K562 (cell line): ENCODE data around the gene SH3BP5L. TPM values are rescaled to one million over a fixed set of nuclear protein-coding genes. Genes with fewer than 3 reads are reported as not detected.
A peak's percentile ranks its signal among the peaks of the same experiment; 100 is the strongest.

Experiments
- CBFB ChIP-seq: sonication (generic); formaldehyde crosslinking; IDR thresholded peaks from 2 replicates; pipeline ENCODE4 v1.4.0; 2020; ENCODE audit warnings: mild to moderate bottlenecking, missing genetic modification reagents
- CCNT2 ChIP-seq: IDR thresholded peaks from 2 replicates; pipeline ENCODE4 v1.6.1; 2011; ENCODE audit warnings: borderline replicate concordance, low read depth, mild to moderate bottlenecking, moderate library complexity, mixed read lengths, low read length; ENCODE audit not compliant: insufficient read length; ENCODE audit errors: extremely low read depth
- ELF2 ChIP-seq: fragments of 250-450 bp; sonication (Bioruptor Pico); IDR thresholded peaks from 2 replicates; pipeline ENCODE4 v1.5.0; 2021; ENCODE audit warnings: mild to moderate bottlenecking
- EWSR1 ChIP-seq: fragments of 450-650 bp; IDR thresholded peaks from 2 replicates; pipeline ENCODE4 v1.6.1; 2018; ENCODE audit warnings: borderline replicate concordance, mild to moderate bottlenecking, low read depth, moderate library complexity; ENCODE audit not compliant: partially characterized antibody
- FOXJ3 ChIP-seq: sonication (generic); formaldehyde crosslinking; IDR thresholded peaks from 2 replicates; pipeline ENCODE4 v1.4.0; 2020; ENCODE audit warnings: mild to moderate bottlenecking, missing genetic modification reagents
- KAT8 ChIP-seq: fragments of 450-650 bp; IDR thresholded peaks from 2 replicates; pipeline ENCODE4 v1.6.1; 2016; ENCODE audit warnings: low read depth, mild to moderate bottlenecking
- MEIS2 ChIP-seq: fragments of 450-650 bp; IDR thresholded peaks from 2 replicates; pipeline ENCODE4 v1.6.1; 2014; ENCODE audit warnings: mild to moderate bottlenecking; ENCODE audit not compliant: partially characterized antibody
- RCOR1 ChIP-seq, 2 experiments: IDR thresholded peaks; 2 replicates each; pipeline ENCODE4 v1.6.1; 2012; ENCODE audit warnings: low read depth in 2 of 2, low read length in 2 of 2, borderline replicate concordance in 1 of 2, improper control_type of control experiment in 1 of 2
- SAP30 ChIP-seq: fragments of 200-600 bp; sonication (generic); IDR thresholded peaks from 2 replicates; pipeline ENCODE4 v1.6.1; 2012; ENCODE audit warnings: borderline replicate concordance, low read depth, mild to moderate bottlenecking, moderate library complexity, low read length, control low read depth, inconsistent platforms; ENCODE audit not compliant: insufficient read depth, poor library complexity, severe bottlenecking
- SMARCA5 ChIP-seq: fragments of 450-650 bp; IDR thresholded peaks from 2 replicates; pipeline ENCODE4 v1.6.1; 2016
- SNRNP70 ChIP-seq: fragments of 200-400 bp; formaldehyde crosslinking; optimal IDR thresholded peaks from 2 replicates; pipeline ENCODE3; 2017; ENCODE audit warnings: low read depth, low read length
- TRIM25 ChIP-seq: fragments of 450-650 bp; IDR thresholded peaks from 2 replicates; pipeline ENCODE4 v1.7.0; 2016; ENCODE audit warnings: borderline replicate concordance
- YBX1 ChIP-seq: fragments of 450-650 bp; IDR thresholded peaks from 2 replicates; pipeline ENCODE4 v1.7.1; 2016; ENCODE audit warnings: mild to moderate bottlenecking
- ZBTB33 ChIP-seq: sonication (generic); formaldehyde crosslinking; IDR thresholded peaks from 2 replicates; pipeline ENCODE4 v1.8.1; 2023; ENCODE audit warnings: mild to moderate bottlenecking, missing genetic modification reagents
- ZNF212 ChIP-seq: fragments of 450-650 bp; formaldehyde crosslinking; IDR thresholded peaks from 2 replicates; pipeline ENCODE4 v1.4.0; 2020; ENCODE audit warnings: mild to moderate bottlenecking
- ZNF224 ChIP-seq: sonication (generic); formaldehyde crosslinking; IDR thresholded peaks from 2 replicates; pipeline ENCODE4 v1.8.0; 2022; ENCODE audit warnings: mild to moderate bottlenecking, missing genetic modification reagents
- ZNF395 ChIP-seq: fragments of 200-800 bp; sonication (Bioruptor generic); IDR thresholded peaks from 2 replicates; pipeline ENCODE4 v1.6.1; 2017; ENCODE audit warnings: missing genetic modification characterization, missing compliant biosample characterization
- polyA plus RNA-seq, 8 experiments: library from polyadenylated mRNA; depleted of rRNA in 4 of 8; stranded (reverse) in 5 of 8; unstranded in 3 of 8; fragments of >200 nt; fragmentation: Nextera tagmentation in 2 of 8; fragmentation: Illumina TruSeq in 1 of 8; extraction: Ambion mirVana in 2 of 8; extraction: Trizol in 1 of 8; gene quantifications; 2 replicates each; pipeline versions ENCODE4 v1.2.1 to v1.2.3, GENCODE V29; 2011 to 2014; ENCODE audit warnings: inconsistent platforms in 1 of 8, missing spikeins in 1 of 8
- total RNA-seq, 7 experiments: library from RNA; depleted of rRNA in 6 of 7; stranded (reverse); fragments of >200 nt in 6 of 7; fragmentation: Illumina TruSeq in 2 of 7; extraction: Trizol in 2 of 7; gene quantifications; 2 replicates each; pipeline versions ENCODE4 v1.2.1 to v1.2.3, GENCODE V29; 2011 to 2021; ENCODE audit warnings: low replicate concordance in 1 of 7
- TF ChIP-seq, protein P1 (sequence below): fragments of 250-450 bp; sonication (Bioruptor Pico); IDR thresholded peaks from 2 replicates; pipeline ENCODE4 v1.8.0; 2021; ENCODE audit warnings: mild to moderate bottlenecking, moderate library complexity
- TF ChIP-seq, protein P2 (sequence below): sonication (generic); formaldehyde crosslinking; IDR thresholded peaks from 2 replicates; pipeline ENCODE4 v1.8.0; 2022; ENCODE audit warnings: missing genetic modification reagents, mild to moderate bottlenecking, moderate library complexity, borderline replicate concordance

Gene SH3BP5L
- total and polyA plus RNA-seq, 9 of the 15 experiments (the other 6 are each of a cell fraction or from before 2014, with no cell fraction given) = 1.9 to 26.5 (median 15.8) TPM

- peak; percentile 74 for TF ChIP-seq FOXJ3 (CRISPR knock-in tag)
- TF ChIP-seq SNRNP70 = no peak
- TF ChIP-seq ZBTB33 (CRISPR knock-in tag) = peak; percentile 63; the same call in 1 of the 2 replicates
- TF ChIP-seq TRIM25 = no peak
- no peak for TF ChIP-seq CBFB (CRISPR knock-in tag)
- no peak for TF ChIP-seq MEIS2
- no peak for TF ChIP-seq CCNT2
- no peak for TF ChIP-seq YBX1
- TF ChIP-seq EWSR1 = no peak
- TF ChIP-seq, protein P1, sequence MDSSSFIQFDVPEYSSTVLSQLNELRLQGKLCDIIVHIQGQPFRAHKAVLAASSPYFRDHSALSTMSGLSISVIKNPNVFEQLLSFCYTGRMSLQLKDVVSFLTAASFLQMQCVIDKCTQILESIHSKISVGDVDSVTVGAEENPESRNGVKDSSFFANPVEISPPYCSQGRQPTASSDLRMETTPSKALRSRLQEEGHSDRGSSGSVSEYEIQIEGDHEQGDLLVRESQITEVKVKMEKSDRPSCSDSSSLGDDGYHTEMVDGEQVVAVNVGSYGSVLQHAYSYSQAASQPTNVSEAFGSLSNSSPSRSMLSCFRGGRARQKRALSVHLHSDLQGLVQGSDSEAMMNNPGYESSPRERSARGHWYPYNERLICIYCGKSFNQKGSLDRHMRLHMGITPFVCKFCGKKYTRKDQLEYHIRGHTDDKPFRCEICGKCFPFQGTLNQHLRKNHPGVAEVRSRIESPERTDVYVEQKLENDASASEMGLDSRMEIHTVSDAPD = no peak
- peak; percentile 59; the same call in 1 of the 2 replicates for TF ChIP-seq SMARCA5
- TF ChIP-seq SAP30 = peak; percentile 75
- TF ChIP-seq ZNF395 = no peak; the same call in 1 of the 2 replicates
- TF ChIP-seq ZNF224 (CRISPR knock-in tag) = no peak
- TF ChIP-seq ELF2 (CRISPR knock-in tag) = peak; percentile 14; the same call in 1 of the 2 replicates
- peak in 1 of 2 experiments; percentile 57; a peak in 2 of 4 replicates for TF ChIP-seq RCOR1 (IDR thresholded peaks at IDR 0.05; ENCODE audit: borderline replicate concordance in 1 of 2, low read depth in 2 of 2, low read length in 2 of 2)
- no peak for TF ChIP-seq KAT8
- no peak for TF ChIP-seq ZNF212 (CRISPR knock-in tag)
- TF ChIP-seq, protein P2, sequence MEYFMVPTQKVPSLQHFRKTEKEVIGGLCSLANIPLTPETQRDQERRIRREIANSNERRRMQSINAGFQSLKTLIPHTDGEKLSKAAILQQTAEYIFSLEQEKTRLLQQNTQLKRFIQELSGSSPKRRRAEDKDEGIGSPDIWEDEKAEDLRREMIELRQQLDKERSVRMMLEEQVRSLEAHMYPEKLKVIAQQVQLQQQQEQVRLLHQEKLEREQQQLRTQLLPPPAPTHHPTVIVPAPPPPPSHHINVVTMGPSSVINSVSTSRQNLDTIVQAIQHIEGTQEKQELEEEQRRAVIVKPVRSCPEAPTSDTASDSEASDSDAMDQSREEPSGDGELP (CRISPR knock-in tag) = peak; percentile 42
These were observed at the start of gene SH3BP5L (continued) for GRCh38 chr1:248825909-248826760.
